PFSK-1 (cell line): ENCODE data around the gene ZC3H4.
A peak's percentile ranks its signal among the peaks of the same experiment; 100 is the strongest.

Source experiments
- FOXP2 ChIP-seq: optimal IDR thresholded peaks from 2 replicates; pipeline ENCODE3; 2011; ENCODE audit warnings: borderline replicate concordance, control low read depth, inconsistent platforms; ENCODE audit not compliant: insufficient read depth; ENCODE audit errors: extremely low read length, extremely low read depth
- POLR2AphosphoS5 ChIP-seq: IDR thresholded peaks from 2 replicates; pipeline ENCODE4 v1.6.1; 2012; ENCODE audit warnings: low read depth, mild to moderate bottlenecking, control low read depth, low read length, moderate library complexity
- SIN3A ChIP-seq: IDR thresholded peaks from 2 replicates; pipeline ENCODE4 v1.6.1; 2012; ENCODE audit warnings: mild to moderate bottlenecking, low read length, moderate library complexity, borderline replicate concordance; ENCODE audit not compliant: insufficient read depth
- TAF1 ChIP-seq: IDR thresholded peaks from 2 replicates; pipeline ENCODE4 v1.6.1; 2012; ENCODE audit warnings: low read length, control low read depth, borderline replicate concordance; ENCODE audit not compliant: insufficient read depth
- TF ChIP-seq, protein P1 (sequence below), 2 experiments: IDR thresholded peaks; 2 replicates each; pipeline versions ENCODE4 v1.6.1 to v1.8.0; 2011 to 2012; ENCODE audit warnings: low read depth in 2 of 2, low read length in 2 of 2, control low read depth in 1 of 2, inconsistent platforms in 1 of 2, mild to moderate bottlenecking in 1 of 2, moderate library complexity in 1 of 2; ENCODE audit not compliant: insufficient read depth in 1 of 2

Gene ZC3H4

GRCh38 chr19:47022140-47022536 is 91.4 kb downstream of the ZC3H4 start:
- no peak for TF ChIP-seq POLR2AphosphoS5
- TF ChIP-seq, protein P1, sequence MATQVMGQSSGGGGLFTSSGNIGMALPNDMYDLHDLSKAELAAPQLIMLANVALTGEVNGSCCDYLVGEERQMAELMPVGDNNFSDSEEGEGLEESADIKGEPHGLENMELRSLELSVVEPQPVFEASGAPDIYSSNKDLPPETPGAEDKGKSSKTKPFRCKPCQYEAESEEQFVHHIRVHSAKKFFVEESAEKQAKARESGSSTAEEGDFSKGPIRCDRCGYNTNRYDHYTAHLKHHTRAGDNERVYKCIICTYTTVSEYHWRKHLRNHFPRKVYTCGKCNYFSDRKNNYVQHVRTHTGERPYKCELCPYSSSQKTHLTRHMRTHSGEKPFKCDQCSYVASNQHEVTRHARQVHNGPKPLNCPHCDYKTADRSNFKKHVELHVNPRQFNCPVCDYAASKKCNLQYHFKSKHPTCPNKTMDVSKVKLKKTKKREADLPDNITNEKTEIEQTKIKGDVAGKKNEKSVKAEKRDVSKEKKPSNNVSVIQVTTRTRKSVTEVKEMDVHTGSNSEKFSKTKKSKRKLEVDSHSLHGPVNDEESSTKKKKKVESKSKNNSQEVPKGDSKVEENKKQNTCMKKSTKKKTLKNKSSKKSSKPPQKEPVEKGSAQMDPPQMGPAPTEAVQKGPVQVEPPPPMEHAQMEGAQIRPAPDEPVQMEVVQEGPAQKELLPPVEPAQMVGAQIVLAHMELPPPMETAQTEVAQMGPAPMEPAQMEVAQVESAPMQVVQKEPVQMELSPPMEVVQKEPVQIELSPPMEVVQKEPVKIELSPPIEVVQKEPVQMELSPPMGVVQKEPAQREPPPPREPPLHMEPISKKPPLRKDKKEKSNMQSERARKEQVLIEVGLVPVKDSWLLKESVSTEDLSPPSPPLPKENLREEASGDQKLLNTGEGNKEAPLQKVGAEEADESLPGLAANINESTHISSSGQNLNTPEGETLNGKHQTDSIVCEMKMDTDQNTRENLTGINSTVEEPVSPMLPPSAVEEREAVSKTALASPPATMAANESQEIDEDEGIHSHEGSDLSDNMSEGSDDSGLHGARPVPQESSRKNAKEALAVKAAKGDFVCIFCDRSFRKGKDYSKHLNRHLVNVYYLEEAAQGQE (IDR thresholded peaks at IDR 0.05; ENCODE audit: insufficient read depth in 1 of 2, low read depth in 2 of 2, low read length in 2 of 2): no peak
- TF ChIP-seq SIN3A: no peak
- no peak for TF ChIP-seq TAF1

- TF ChIP-seq SIN3A: no peak
- no peak for TF ChIP-seq TAF1
- TF ChIP-seq, protein P1 (IDR thresholded peaks at IDR 0.05; ENCODE audit: insufficient read depth in 1 of 2, low read depth in 2 of 2, low read length in 2 of 2): no peak
- TF ChIP-seq POLR2AphosphoS5: no peak
- TF ChIP-seq FOXP2: no peak
These were observed 91.9 kb downstream of the ZC3H4 start for GRCh38 chr19:47021536-47022139.

- no peak for TF ChIP-seq SIN3A
- TF ChIP-seq, protein P1 (IDR thresholded peaks at IDR 0.05; ENCODE audit: insufficient read depth in 1 of 2, low read depth in 2 of 2, low read length in 2 of 2): no peak
- TF ChIP-seq FOXP2: peak; percentile 28
These were observed 92.5 kb downstream of the ZC3H4 start for GRCh38 chr19:47020992-47021496.

DNA sequence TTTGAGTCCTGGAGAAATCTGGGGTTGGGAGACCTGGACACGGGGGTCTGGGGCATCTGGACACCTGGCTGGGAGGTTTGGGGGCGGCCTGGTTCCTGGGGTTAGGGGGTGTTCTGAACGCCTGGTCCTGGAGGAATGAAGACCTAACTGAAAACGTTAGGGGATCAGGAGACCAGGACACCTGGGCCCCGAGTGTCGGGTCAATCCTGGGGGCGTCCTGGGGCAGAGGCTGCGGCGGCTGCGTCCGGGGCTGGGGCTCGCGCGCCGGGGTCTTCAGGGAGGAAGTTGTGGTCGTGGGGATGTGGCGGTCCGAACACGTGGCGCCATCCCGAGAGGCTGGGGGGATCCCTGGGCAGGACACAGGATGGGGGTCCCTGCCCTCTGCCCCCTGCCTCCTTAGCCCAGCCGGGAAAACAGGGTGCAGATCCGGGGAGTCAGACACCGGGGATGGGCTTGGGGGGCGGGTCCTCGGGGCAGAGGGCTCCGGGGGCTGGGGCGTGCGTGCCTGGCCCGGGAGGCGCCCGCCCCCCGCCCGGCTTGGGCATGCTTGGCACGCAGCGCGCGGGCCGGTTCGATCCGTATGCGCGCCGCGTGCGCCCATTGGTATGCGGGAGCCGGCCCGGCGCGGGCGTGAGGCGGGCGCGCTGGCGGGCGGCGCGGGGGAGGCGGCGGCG is 93.3 kb downstream of the ZC3H4 start:
- TF ChIP-seq POLR2AphosphoS5: no peak
- no peak for TF ChIP-seq FOXP2
- TF ChIP-seq SIN3A: no peak
- TF ChIP-seq, protein P1 (IDR thresholded peaks at IDR 0.05; ENCODE audit: insufficient read depth in 1 of 2, low read depth in 2 of 2, low read length in 2 of 2): no peak
